B cell (primary cell): ENCODE measurements around the gene CDC42SE1. TPM values are rescaled to one million over a fixed set of nuclear protein-coding genes. Genes with fewer than 3 reads are reported as not detected.
"Not testable (repeated sequence)": the region's sequence is repeated elsewhere in the genome, so short reads cannot be mapped to it uniquely, and the experiment has no call there.

ENCODE experiments used
- ATAC-seq: fragments of 200-7000 bp; cut with Tn5 transposase; one replicate; pipeline ENCODE4 v1.10.0; 2021; ENCODE audit warnings: low read depth, mild to moderate bottlenecking, moderate number of reproducible peaks, moderate library complexity
- CTCF ChIA-PET: fragments of 350-600 bp; sonication (Branson Sonifier 250); formaldehyde crosslinking; loops from one replicate; lab custom pipeline; 2021; ENCODE audit warnings: antibody characterized with exemption, inconsistent platforms; lab: Charles Lee
- POLR2A ChIA-PET: fragments of 350-600 bp; sonication (Branson Sonifier 250); formaldehyde crosslinking; loops from one replicate; lab custom pipeline; 2021; ENCODE audit warnings: antibody characterized with exemption; lab: Charles Lee
- DNase-seq: peaks from one replicate; pipeline ENCODE4 v3.0.0; 2013
- H2AFZ ChIP-seq: 2 replicates; pipeline ENCODE4 v1.6.1; 2012; ENCODE audit warnings: mild to moderate bottlenecking, low read depth, low read length; ENCODE audit not compliant: insufficient read depth, poor library complexity, severe bottlenecking
- H3K27ac ChIP-seq, 2 donors: 1 replicate in 1 of 2; 2 replicates in 1 of 2; pipeline ENCODE4 v1.5.1; 2012 to 2013; ENCODE audit warnings: low read length in 2 of 2, mild to moderate bottlenecking in 2 of 2, moderate library complexity in 1 of 2
- H3K27me3 ChIP-seq, 4 experiments: fragments of 200-600 bp in 1 of 4; sonication (generic) in 1 of 4; replicated peaks in 1 of 4; 1 replicate in 2 of 4; 2 replicates in 2 of 4; pipeline versions ENCODE4 v1.6.1 to v1.7.0; 2013 to 2016; ENCODE audit warnings: low read length in 3 of 4, mild to moderate bottlenecking in 2 of 4, mixed read lengths in 1 of 4, moderate library complexity in 1 of 4; ENCODE audit not compliant: insufficient read depth in 4 of 4, control insufficient read depth in 3 of 4; ENCODE audit errors: control extremely low read depth in 1 of 4
- H3K36me3 ChIP-seq, 2 experiments: replicated peaks in 1 of 2; 1 replicate in 1 of 2; 2 replicates in 1 of 2; pipeline versions ENCODE4 v1.6.1 to v1.7.1; 2013; ENCODE audit warnings: low read length in 1 of 2; ENCODE audit not compliant: insufficient read depth in 2 of 2, control insufficient read depth in 1 of 2; ENCODE audit errors: control extremely low read depth in 1 of 2, extremely low read depth in 1 of 2
- H3K4me1 ChIP-seq, 2 donors: fragments of 200-600 bp in 1 of 2; sonication (generic) in 1 of 2; 1 replicate in 1 of 2; 2 replicates in 1 of 2; pipeline versions ENCODE4 v1.5.1 to v1.6.1; 2013 to 2017; ENCODE audit warnings: low read length in 2 of 2; ENCODE audit not compliant: control insufficient read depth in 2 of 2, insufficient read depth in 2 of 2
- H3K4me2 ChIP-seq: replicated peaks from 2 replicates; pipeline ENCODE3; 2012; ENCODE audit warnings: mild to moderate bottlenecking, low read depth, low read length; ENCODE audit not compliant: poor library complexity, severe bottlenecking
- H3K4me3 ChIP-seq, 5 experiments: fragments of 200-600 bp in 1 of 5; sonication (generic) in 1 of 5; 1 replicate in 3 of 5; 2 replicates in 2 of 5; pipeline versions ENCODE4 v1.5.1 to v1.7.0; 2011 to 2016; ENCODE audit warnings: low read length in 4 of 5, mild to moderate bottlenecking in 4 of 5, low read depth in 2 of 5, control low read depth in 1 of 5, moderate library complexity in 1 of 5; ENCODE audit not compliant: insufficient read depth in 1 of 5; ENCODE audit errors: control extremely low read depth in 1 of 5, extremely low read depth in 1 of 5
- H3K79me2 ChIP-seq: fragments of 200-600 bp; sonication (generic); one replicate; pipeline ENCODE4 v1.6.0; 2016; ENCODE audit warnings: low read length; ENCODE audit not compliant: control insufficient read depth, insufficient read depth
- H3K9ac ChIP-seq: fragments of 200-600 bp; sonication (generic); 2 replicates; pipeline ENCODE4 v1.6.1; 2017; ENCODE audit warnings: mild to moderate bottlenecking, low read length, moderate library complexity
- H3K9me3 ChIP-seq, 3 donors: one replicate each; pipeline versions ENCODE4 v1.6.1 to v1.7.1; 2013; ENCODE audit warnings: low read length in 2 of 3; ENCODE audit not compliant: control insufficient read depth in 2 of 3, insufficient read depth in 1 of 3; ENCODE audit errors: control extremely low read depth in 1 of 3
- H4K20me1 ChIP-seq: 2 replicates; pipeline ENCODE4 v1.6.0; 2012; ENCODE audit warnings: mild to moderate bottlenecking, low read length; ENCODE audit not compliant: insufficient read depth, control insufficient read depth, poor library complexity, severe bottlenecking
- H3K27ac Mint-ChIP-seq: one replicate; pipeline ENCODE4 v1.8.0; 2021; ENCODE audit warnings: mixed read lengths
- H3K27me3 Mint-ChIP-seq: one replicate; pipeline ENCODE4 v1.8.0; 2021; ENCODE audit warnings: mixed read lengths
- H3K4me1 Mint-ChIP-seq: one replicate; pipeline ENCODE4 v1.8.0; 2021; ENCODE audit warnings: mixed read lengths
- H3K4me3 Mint-ChIP-seq: one replicate; pipeline ENCODE4 v1.8.0; 2021; ENCODE audit warnings: mixed read lengths
- H3K9me3 Mint-ChIP-seq: one replicate; pipeline ENCODE4 v1.8.0; 2022; ENCODE audit warnings: mixed read lengths; ENCODE audit not compliant: insufficient read depth
- CTCF ChIP-seq: fragments of 200-600 bp; IDR thresholded peaks from one replicate; pipeline ENCODE4 v1.8.0; 2022; ENCODE audit warnings: antibody characterized with exemption, mild to moderate bottlenecking
- EZH2 ChIP-seq: IDR thresholded peaks from 2 replicates; pipeline ENCODE4 v1.6.1; 2012; ENCODE audit warnings: borderline replicate concordance, low read depth, mild to moderate bottlenecking, moderate library complexity, low read length; ENCODE audit not compliant: insufficient read depth, poor library complexity, severe bottlenecking
- WGBS: methylation state at CpG from one replicate; pipeline ENCODE4 v1.1.5; 2013; ENCODE audit warnings: missing lambda C conversion rate; ENCODE audit not compliant: insufficient coverage; 5-methylcytosine and 5-hydroxymethylcytosine counted together
- intact Hi-C: fragments of 100-400 bp; cut with micrococcal nuclease; formaldehyde crosslinking; loops from one replicate; pipeline ENCODE4 v1.10.0; 2022
- polyA plus RNA-seq: library from polyadenylated mRNA; depleted of rRNA; stranded (reverse); fragments of >200 nt; gene quantifications from 2 replicates; pipeline ENCODE4 v1.2.3, GENCODE V29; 2012
- total RNA-seq, 2 donors: library from RNA; stranded (reverse); fragments of 120-200 nt in 1 of 2; gene quantifications; 1 replicate in 1 of 2; 2 replicates in 1 of 2; pipeline versions ENCODE4 v1.2.3 to v1.2.4, GENCODE V29; 2013 to 2022

Gene CDC42SE1
- total and polyA plus RNA-seq, 2 donors (not counting 1 experiment from before 2014, with no cell fraction given) = 238 to 366 TPM

GRCh38 chr1:151104630-151105029, 45.2 kb upstream of the CDC42SE1 start:
- DNase-seq (no peak), ATAC-seq (no peak)
- no peaks in the 10 kb centered on the region for H3K27me3 Mint-ChIP-seq
- no peaks in the 10 kb centered on the region for H3K4me1 Mint-ChIP-seq
- TF ChIP-seq CTCF = no peak
- no peak for TF ChIP-seq EZH2
- ChIA-PET CTCF (interaction anchor here (0.7 to 10.3 kb wide), 2 partner anchors 50 to 158 kb away, joined by 4 to 227 read pairs; partner anchors contain the start of gene TNFAIP8L2), POLR2A (no interaction called here)
- Histone ChIP-seq H3K4me3 (no peak overlapping the region), H3K4me2 (no peak overlapping the region), H3K36me3 (peaks cover 0 to 18% of the 10 kb centered on the region in 2 experiments), H4K20me1 (no peaks in the 10 kb centered on the region), H2AFZ (no peak overlapping the region), H3K4me1 (no peaks in the 10 kb centered on the region), H3K79me2 (no peaks in the 10 kb centered on the region), H3K9ac (no peak overlapping the region), H3K9me3 (no peaks in the 10 kb centered on the region), H3K27ac (no peak overlapping the region), H3K27me3 (no peaks in the 10 kb centered on the region)
- H3K9me3 Mint-ChIP-seq = no peaks in the 10 kb centered on the region
- no peak overlapping the region for H3K4me3 Mint-ChIP-seq
- no peak overlapping the region for H3K27ac Mint-ChIP-seq
- intact Hi-C loops = no loop called here

GRCh38 chr1:151098126-151098525, 38.7 kb upstream of the CDC42SE1 start:
- intact Hi-C loops = loop anchor here (2.0 kb wide), 1 partner anchor 39 kb away; the partner anchor contains the start of gene CDC42SE1
- ATAC-seq (no peak), DNase-seq (no peak)
- no peak overlapping the region for H3K27ac Mint-ChIP-seq
- H3K9me3 ChIP-seq = no peaks in the 10 kb centered on the region
- H3K9me3 Mint-ChIP-seq = no peaks in the 10 kb centered on the region
- no peaks in the 10 kb centered on the region for H3K4me1 ChIP-seq
- no peak for TF ChIP-seq CTCF
- TF ChIP-seq EZH2 = no peak
- no peak overlapping the region for H3K9ac ChIP-seq
- no peak overlapping the region for H3K4me3 ChIP-seq
- no peak overlapping the region for H3K27ac ChIP-seq
- CTCF ChIA-PET = interaction anchor here (0.6 to 10.3 kb wide), 2 partner anchors 17 to 57 kb away, joined by 4 to 227 read pairs; partner anchors contain the start of gene TNFAIP8L2
- no peak overlapping the region for H2AFZ ChIP-seq
- H3K36me3 ChIP-seq = peaks cover 0 to 1% of the 10 kb centered on the region in 2 experiments
- no peaks in the 10 kb centered on the region for H3K27me3 Mint-ChIP-seq
- H3K79me2 ChIP-seq = no peaks in the 10 kb centered on the region
- POLR2A ChIA-PET = interaction anchor here (0.6 kb wide), 1 partner anchor 8 kb away, joined by 3 read pairs; no protein-coding TSS in a partner anchor
- H3K4me3 Mint-ChIP-seq = no peak overlapping the region
- no peaks in the 10 kb centered on the region for H4K20me1 ChIP-seq
- no CpG with 5 or more reads among the region's 1 CpG for WGBS
- H3K4me1 Mint-ChIP-seq = no peaks in the 10 kb centered on the region
- no peaks in the 10 kb centered on the region for H3K27me3 ChIP-seq
- no peak overlapping the region for H3K4me2 ChIP-seq

- H3K9me3 Mint-ChIP-seq, H3K27me3 Mint-ChIP-seq, H3K4me3 Mint-ChIP-seq, H3K9ac ChIP-seq, POLR2A ChIA-PET, H2AFZ ChIP-seq, H3K79me2 ChIP-seq, H3K4me3 ChIP-seq, DNase-seq, H3K27ac Mint-ChIP-seq, intact Hi-C loops, H3K4me1 Mint-ChIP-seq, ATAC-seq, H3K27ac ChIP-seq, H3K36me3 ChIP-seq, H4K20me1 ChIP-seq, H3K27me3 ChIP-seq, H3K4me1 ChIP-seq, H3K9me3 ChIP-seq, H3K4me2 ChIP-seq: not testable (repeated sequence)
- CTCF ChIA-PET = interaction anchor here (0.6 to 10.3 kb wide), 3 partner anchors 9 to 57 kb away, joined by 3 to 227 read pairs (median 4); partner anchors contain the start of gene TNFAIP8L2
- WGBS = 94% methylated on average over 5 of the region's 6 CpGs
These were observed 38.0 kb upstream of the CDC42SE1 start for GRCh38 chr1:151097426-151097825.
